ENCODE data around the gene OPALIN.
A peak's percentile ranks its signal among the peaks of the same experiment; 100 is the strongest.

The OPALIN gene

GRCh38 chr10:96374639-96374984 is 15.8 kb upstream of the OPALIN start:
- DNase-seq (ENCODE audit: low read depth in 2 of 3, low spot score in 2 of 3): no peak

- DNase-seq (ENCODE audit: low read depth in 2 of 3, low spot score in 2 of 3): no peak
These were observed 15.2 kb upstream of the OPALIN start for GRCh38 chr10:96374004-96374403.

DNA sequence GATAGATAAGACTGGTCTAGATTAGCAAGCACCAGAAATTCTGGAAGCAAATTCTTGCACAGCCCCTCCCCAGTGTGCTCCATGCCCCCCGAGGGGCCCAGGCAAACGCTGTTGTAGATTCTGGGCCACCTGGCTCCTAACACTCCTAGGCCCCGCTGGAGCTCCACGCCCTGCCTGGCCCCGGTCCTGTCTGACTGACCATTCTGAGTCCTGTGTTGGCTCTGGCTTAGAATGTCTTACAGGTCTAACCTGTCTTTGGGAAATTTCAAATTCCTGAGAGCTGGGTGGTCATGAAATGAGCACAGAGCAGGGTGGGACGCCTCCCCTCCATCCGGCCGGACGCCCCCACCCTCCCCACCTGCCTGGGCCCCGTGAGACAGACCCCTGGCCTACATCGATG is 12.6 kb upstream of the OPALIN start:
- no peak for DNase-seq (ENCODE audit: low read depth in 2 of 3, low spot score in 2 of 3)

DNA sequence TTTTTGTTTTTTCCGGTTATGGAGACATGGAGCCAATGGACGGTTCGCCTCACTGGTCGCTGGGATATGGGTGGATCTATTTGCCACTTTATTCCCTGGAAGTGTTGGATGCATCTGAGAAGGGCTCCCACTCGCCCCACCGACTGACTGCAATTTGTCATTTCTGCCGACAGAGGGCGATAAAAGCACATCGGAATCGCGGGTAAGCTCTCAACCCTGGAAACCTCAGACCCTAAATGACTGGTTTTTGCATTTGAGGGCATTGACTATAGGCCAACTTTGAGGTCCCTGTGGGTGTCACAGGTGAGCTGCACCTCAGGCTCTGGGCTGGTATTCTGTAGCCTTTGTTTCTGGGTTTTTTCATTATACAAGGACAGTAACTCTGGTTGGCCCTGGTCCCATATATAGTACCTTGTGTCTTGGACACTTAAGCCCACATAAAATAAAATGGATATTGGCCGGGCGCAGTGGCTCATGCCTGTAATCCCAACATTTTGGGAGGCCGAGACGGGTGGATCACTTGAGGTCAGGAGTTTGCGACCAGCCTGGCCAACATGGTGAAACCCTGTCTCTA is 11.9 kb upstream of the OPALIN start:
- peak in 1 of 3 experiments; percentile 37 for DNase-seq (ENCODE audit: low read depth in 2 of 3, low spot score in 2 of 3)

GRCh38 chr10:96369890-96370583 is 11.2 kb upstream of the OPALIN start:
- DNase-seq (ENCODE audit: low read depth in 2 of 3, low spot score in 2 of 3): no peak

DNA sequence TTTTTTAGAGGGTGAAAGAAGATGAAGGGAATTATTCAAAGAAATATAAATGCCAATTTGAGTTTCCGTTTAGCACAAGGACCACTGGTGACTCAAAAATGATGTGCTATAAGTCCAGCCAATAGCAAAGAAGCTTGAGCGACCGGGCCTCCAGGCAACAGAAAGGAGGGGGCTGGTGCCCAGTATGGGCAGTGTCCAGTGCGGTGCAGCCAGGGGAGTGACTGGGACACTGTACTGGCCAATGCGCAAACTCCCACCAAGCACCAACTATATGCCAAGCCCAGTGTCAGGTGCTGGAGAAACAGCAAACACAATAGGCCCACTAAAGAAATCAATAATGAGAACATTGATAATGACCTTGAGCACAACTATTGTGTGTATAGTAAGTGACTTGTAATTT is 10.2 kb upstream of the OPALIN start:
- no peak for DNase-seq (ENCODE audit: low read depth in 2 of 3, low spot score in 2 of 3)

GRCh38 chr10:96367470-96367869 is 8.7 kb upstream of the OPALIN start:
- DNase-seq (ENCODE audit: low read depth in 2 of 3, low spot score in 2 of 3): no peak

- DNase-seq (ENCODE audit: low read depth in 2 of 3, low spot score in 2 of 3): no peak
These were observed 7.7 kb upstream of the OPALIN start for GRCh38 chr10:96366508-96366907.

- no peak for DNase-seq (ENCODE audit: low read depth in 2 of 3, low spot score in 2 of 3)
These were observed 6.8 kb upstream of the OPALIN start for GRCh38 chr10:96365571-96365970.

DNA sequence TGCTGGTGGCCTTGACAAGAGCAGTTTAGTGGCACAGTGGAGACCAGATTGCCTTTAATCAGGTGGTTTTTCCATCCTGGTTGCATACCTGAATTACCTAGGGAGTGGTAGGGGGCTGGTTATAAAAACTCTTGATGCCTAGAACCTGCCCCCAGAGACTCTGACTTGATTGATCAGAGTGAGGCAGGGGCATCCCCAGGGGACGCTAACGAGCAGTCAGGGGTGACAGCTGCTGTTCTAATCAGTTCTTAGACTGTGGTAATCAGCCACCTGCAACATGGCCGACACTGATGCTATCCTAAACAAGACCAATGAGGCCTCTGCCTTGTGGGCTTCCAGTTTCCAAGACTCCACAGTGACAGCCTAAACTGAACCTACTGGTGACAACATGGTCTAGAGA is 2.0 kb upstream of the OPALIN start:
- DNase-seq (ENCODE audit: low read depth in 2 of 3, low spot score in 2 of 3): no peak

DNA sequence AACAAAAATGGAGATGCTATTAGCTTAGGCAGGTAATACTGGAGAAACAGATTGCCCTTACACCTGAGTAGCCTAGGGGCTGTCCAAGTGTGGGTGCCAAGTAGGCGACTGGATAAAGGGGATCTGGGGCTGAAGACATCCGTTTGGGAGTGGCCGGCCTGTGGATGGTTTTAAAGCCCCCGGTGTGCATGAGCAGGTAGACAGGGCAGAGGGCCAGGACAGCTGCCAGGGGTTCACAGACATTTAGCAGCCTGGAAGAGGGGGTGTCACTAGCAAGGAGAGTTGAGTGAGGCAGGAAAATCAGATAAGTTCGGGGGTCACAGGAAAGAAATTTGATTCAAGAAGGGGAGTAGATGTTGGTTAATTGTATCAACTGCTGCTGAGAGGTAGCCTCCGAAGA is 1.5 kb upstream of the OPALIN start:
- DNase-seq (ENCODE audit: low read depth in 2 of 3, low spot score in 2 of 3): no peak

GRCh38 chr10:96359616-96360015 is 814 bp upstream of the OPALIN start:
- no peak for DNase-seq (ENCODE audit: low read depth in 2 of 3, low spot score in 2 of 3)

- DNase-seq (ENCODE audit: low read depth in 2 of 3, low spot score in 2 of 3): no peak
These were observed 1.7 kb downstream of the OPALIN start for GRCh38 chr10:96357038-96357620.

GRCh38 chr10:96352582-96352981 is 6.2 kb downstream of the OPALIN start:
- no peak for DNase-seq (ENCODE audit: low read depth in 2 of 3, low spot score in 2 of 3)

DNA sequence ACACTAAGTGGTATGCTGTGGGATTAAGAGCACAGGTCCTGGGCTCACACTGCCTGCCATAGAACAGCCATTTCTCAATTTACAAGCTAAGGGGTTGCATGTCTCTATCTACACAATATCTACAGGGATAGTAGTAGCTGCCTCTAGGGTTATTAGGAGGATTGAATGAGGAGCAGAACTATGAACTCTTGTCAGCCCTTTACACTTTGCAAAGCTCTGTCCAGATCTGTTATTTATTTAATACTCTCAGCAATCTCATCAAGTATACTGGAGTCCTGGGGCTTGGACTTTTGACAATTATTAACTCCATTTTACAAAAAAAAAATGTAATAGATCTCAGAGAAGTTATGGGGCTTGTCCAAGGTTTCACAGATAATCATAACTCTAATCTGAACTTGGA is 6.8 kb downstream of the OPALIN start:
- DNase-seq (ENCODE audit: low read depth in 2 of 3, low spot score in 2 of 3): no peak

- DNase-seq (ENCODE audit: low read depth in 2 of 3, low spot score in 2 of 3): no peak
These were observed 12.5 kb downstream of the OPALIN start for GRCh38 chr10:96346295-96346694.

DNA sequence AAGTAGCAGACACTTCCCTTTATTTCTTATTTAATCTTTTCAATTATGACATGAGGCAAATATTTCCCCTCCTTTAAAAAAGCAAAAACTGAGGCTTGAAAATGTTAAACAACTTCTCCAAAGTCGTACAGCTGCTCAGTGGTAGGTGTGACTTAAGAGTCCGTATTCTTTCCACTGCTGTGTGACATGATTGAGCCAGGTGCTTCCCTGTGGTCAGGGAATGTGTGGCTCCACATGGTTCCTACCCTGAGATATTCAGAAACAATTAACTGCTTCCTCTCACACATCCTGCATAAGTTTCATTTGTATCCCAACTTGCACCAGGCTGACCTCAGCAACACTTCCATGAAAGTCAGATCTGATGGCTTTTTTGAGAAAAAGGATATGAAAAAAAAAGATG is 13.6 kb downstream of the OPALIN start:
- DNase-seq (ENCODE audit: low read depth in 2 of 3, low spot score in 2 of 3): no peak

DNA sequence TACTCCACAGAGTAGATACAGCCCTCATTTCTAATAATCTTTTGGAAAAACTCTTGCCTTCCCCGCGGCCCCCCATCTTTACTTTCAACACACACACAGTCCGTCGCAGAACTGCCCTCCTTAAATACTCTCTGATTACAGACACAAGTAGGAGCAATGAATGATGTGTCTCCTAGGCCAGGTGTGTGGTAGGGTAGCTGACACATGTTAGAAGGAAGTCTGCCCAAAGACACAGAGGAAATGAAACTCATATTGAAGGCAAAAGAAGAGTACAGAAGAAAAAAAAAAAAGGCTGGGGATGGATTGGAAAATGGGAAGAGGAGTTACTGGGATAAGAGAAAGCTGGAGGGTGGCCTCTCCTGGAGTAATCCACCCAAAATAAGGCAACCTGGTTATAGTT is 14.6 kb downstream of the OPALIN start:
- DNase-seq (ENCODE audit: low read depth in 2 of 3, low spot score in 2 of 3): no peak

DNA sequence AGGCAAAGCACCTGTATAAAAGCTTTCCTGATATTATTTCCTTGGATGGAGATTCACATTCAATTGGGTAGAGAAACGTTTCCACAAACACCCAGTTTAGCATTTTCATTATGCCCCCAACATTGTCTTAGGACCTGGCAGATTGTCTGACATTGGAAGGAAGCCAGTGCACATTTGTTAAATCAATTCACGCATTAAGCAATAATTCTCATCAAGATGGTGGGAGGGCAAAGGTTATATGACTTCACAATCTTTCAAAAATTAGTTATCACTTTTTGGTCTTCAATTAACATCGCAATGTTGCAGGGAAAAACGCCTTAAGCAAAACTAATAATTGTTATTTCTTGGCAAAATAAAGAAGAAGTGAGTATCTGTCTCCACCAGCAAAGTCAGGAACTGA is 16.4 kb downstream of the OPALIN start:
- DNase-seq (ENCODE audit: low read depth in 2 of 3, low spot score in 2 of 3): no peak

DNA sequence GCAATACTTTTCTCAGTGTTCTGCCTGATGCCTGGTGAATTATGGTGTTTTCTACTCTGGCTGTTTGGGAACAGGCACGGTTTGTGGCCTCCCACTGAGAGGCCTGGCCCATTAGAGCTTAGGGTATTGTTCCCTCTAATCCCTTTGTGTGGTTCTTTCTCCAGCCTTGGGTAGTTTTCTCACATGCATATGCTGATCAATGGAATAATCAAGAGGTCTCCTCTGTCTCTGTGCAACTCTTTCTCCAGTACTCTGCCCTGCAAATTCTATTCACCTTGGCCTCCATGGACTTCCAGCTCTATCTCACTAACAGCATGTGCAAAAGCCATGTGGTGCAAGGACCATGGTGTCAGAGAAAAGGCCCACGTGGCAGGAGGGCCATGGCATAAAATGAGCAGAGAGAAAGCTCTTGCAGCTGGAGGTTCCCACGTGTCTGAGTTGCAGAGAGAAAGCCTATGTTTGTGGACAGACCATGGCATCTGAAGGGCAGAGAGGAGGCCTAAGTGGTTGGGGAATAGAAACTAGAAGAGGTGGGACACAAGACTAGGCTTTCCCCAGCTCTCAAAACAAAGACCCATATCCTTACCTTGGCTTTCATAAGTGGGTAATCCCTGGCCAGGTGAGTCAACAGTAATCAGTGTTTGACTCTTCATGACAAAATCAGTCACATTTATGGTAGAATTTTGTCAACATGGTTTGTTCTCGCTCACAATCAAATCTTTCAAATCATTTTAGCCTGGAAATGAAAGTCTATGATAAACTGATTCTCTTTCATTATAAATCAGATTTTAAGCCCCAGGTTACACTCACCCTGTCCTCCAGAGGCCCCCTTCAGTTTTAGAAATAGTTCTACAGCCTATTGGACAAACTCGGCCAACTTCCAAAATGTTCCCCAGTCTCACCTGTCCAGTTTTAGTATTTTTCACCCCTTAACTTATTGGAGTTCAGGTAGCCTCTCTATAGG is 17.3 kb downstream of the OPALIN start:
- no peak for DNase-seq (ENCODE audit: low read depth in 2 of 3, low spot score in 2 of 3)

DNA sequence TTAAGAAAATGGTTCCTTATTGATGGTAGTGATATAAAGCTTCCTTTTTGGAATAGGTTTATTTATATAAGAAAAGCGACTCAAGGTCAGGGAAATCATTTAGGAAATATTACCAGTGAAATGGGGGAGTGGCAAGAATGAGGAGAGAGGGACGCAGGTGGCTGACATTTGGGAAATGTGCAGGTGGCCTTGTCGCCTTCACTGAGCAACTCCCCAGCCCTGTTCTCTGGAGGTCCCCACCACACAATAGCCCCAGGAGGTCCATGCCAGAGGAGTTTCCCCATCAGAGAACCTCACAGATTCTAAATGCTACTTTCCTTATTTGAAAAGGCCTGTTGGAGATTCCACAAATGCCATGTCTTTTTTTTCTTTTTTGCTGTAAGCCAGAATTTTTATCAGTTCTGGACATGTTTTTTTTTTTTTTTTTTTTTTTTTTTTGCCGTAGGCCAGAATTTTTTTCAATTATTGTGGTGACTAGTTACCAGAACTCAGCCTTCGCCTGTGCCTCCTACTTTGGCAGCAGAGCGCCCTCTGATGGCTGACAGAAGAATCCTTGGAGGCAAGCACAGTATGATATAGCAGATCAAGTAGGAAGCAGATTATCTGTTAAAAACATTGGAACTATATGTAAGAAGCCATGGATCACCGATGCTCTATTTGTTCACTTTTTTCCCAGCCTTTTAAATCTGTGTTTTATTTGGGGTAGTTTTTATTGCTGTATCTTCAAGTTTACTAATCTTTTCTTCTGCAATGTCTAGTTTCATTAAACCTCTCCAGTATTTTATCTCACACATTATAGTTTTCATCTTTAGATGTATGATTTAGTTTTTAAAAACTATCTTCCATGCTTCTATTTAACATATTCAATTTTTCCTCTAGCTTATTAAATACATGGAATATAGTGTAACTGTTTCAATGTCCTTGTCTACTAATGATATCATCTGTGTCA is 18.6 kb downstream of the OPALIN start:
- peak in 2 of 3 experiments; percentile 11 to 27 for DNase-seq (ENCODE audit: low read depth in 2 of 3, low spot score in 2 of 3)
